ENCODE results near the gene CCL1. TPM values are rescaled to one million over a fixed set of nuclear protein-coding genes. Genes with fewer than 3 reads are reported as not detected.

CCL1 gene
- total and polyA plus RNA-seq, 2 of the 4 experiments (the other 2 are of a cell fraction): not detected

DNA sequence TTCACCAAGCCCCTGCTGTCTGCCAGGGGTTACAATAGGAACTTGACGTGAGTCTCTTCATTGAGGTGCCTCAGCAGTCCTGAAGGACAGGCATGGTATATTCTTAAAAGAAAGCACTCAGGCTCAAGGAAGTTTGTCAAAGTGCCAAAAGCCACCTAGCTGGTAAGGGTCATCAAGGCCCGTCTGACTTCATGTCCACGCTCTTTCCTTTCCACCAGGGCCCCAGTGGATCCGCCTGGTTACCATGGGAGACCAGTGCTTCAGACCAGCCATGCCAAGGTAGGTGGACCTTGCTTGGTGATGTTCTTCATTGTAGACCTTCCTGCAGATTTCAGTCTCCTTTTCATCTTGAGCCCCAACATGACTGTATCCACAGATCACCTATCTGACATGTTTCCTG lies 27.6 kb upstream of the CCL1 start:
- no peak for ATAC-seq (ENCODE audit: low read depth)
- no peak overlapping the region for H4K91ac ChIP-seq (ENCODE audit: insufficient read depth, low read depth, low read length)
- no peak overlapping the region for H3K18ac ChIP-seq (ENCODE audit: low read depth, low read length)
- H4K20me1 ChIP-seq (ENCODE audit: insufficient read depth, low read length): no peaks in the 10 kb centered on the region; the same call in 1 of the 2 replicates
- H3K4me3 ChIP-seq (ENCODE audit: insufficient read depth, low read depth, low read length): no peak overlapping the region
- H2BK20ac ChIP-seq (ENCODE audit: low read depth, low read length): no peak overlapping the region
- H3K9ac ChIP-seq (ENCODE audit: low read depth, low read length): no peak overlapping the region
- H4K8ac ChIP-seq (ENCODE audit: low read depth in 2 of 2, low read length in 2 of 2): no peak overlapping the region
- ChIA-PET CTCF (no interaction called here), POLR2A (ENCODE audit: unreplicated experiment) (no interaction called here)
- 75% methylated on average over 1 of the region's 4 CpGs; no CpG with 5 or more reads in 1 of the 2 experiments for WGBS, 2 experiments (ENCODE audit: extremely low coverage in 2 of 2, insufficient read length in 1 of 2)
- no peak overlapping the region for H2BK5ac ChIP-seq (ENCODE audit: low read depth, low read length, poor library complexity, severe bottlenecking)
- no peak overlapping the region for H3K4ac ChIP-seq (ENCODE audit: low read depth, low read length)
- H3K4me1 ChIP-seq (ENCODE audit: control insufficient read depth, insufficient read depth, low read length): peaks cover 8% of the 10 kb centered on the region
- no peak overlapping the region for H2AFZ ChIP-seq (replicated peaks; ENCODE audit: low read length, poor library complexity)
- no TSS peak for BruUV-seq (replicated peaks)
- H4K5ac ChIP-seq (ENCODE audit: low read depth, low read length): no peak overlapping the region
- no peak overlapping the region for H2AK5ac ChIP-seq (ENCODE audit: low read depth, low read length)
- no peak overlapping the region for H3K14ac ChIP-seq (replicated peaks; ENCODE audit: low read depth, low read length)
- H3K79me1 ChIP-seq (ENCODE audit: low read depth in 1 of 2, low read length in 2 of 2): no peaks in the 10 kb centered on the region
- H3K9me3 ChIP-seq (ENCODE audit: control insufficient read depth, insufficient read depth, low read length): no peaks in the 10 kb centered on the region
- H3K36me3 ChIP-seq (ENCODE audit: control insufficient read depth, insufficient read depth, low read length): no peaks in the 10 kb centered on the region
- H2BK120ac ChIP-seq (ENCODE audit: low read depth, low read length): no peak overlapping the region
- dilution Hi-C loops (cut with HindIII; ENCODE audit: low sequenced_read_pairs, unreplicated experiment) (no loop called here), in situ Hi-C loops (cut with MboI; ENCODE audit: low sequenced_read_pairs) (no loop called here), intact Hi-C loops (cut with micrococcal nuclease) (no loop called here)
- no peak overlapping the region for H3K27ac ChIP-seq (ENCODE audit: insufficient read depth, low read length)
- no peak overlapping the region for H3K4me2 ChIP-seq (ENCODE audit: low read depth, low read length)
- no peaks in the 10 kb centered on the region; the same call in 1 of the 2 replicates for H3K9me1 ChIP-seq (ENCODE audit: insufficient read depth, low read length)
- no peak overlapping the region for H2BK15ac ChIP-seq (ENCODE audit: low read depth, low read length)
- H2AK9ac ChIP-seq (replicated peaks; ENCODE audit: low read depth, low read length, poor library complexity): no peak overlapping the region
- no peak overlapping the region for H3K23ac ChIP-seq (ENCODE audit: low read depth, low read length)
- no peak overlapping the region for H3K56ac ChIP-seq (ENCODE audit: extremely low read depth, insufficient read depth, low read length)
- TF ChIP-seq NFE2L2 (IDR thresholded peaks at IDR 0.05; ENCODE audit: low read depth, low read length): no peak
- TF ChIP-seq MAFK (IDR thresholded peaks at IDR 0.05; ENCODE audit: low read depth, low read length): no peak
- no peak for TF ChIP-seq MXI1 (IDR thresholded peaks at IDR 0.05; ENCODE audit: borderline replicate concordance, low read depth, low read length)
- H3K27me3 ChIP-seq (ENCODE audit: control insufficient read depth, insufficient read depth, low read length): peaks cover 7% of the 10 kb centered on the region; the same call in 1 of the 2 replicates
- DNase-seq: no peak

All from IMR-90 (cell line).